Measurements from ENCODE around the gene SMIM20.
A peak's percentile ranks its signal among the peaks of the same experiment; 100 is the strongest.

SMIM20 gene

DNA sequence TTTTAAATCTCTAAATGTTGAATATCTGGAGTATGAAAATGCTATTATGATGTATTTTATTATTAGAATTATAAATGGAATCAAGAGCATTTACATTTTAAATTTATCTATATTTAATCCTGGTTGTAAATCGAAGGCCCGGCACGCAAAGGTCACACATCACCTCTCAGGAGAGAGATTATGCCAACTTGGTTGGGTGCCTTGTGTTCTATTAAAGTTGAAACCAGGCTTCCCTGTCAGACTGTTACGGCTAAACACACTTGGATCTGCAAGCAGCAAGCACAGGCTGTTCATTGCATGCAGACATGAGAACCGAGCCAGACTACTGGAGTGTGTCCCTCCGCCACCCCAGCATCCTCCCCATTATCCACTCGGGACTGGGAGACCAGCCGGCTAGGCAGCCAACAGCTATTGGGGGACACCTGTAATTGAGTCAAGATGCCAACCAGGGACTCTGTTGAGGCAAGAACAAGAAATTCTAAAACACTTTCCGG, 34.9 kb upstream of the SMIM20 start:
- no peak overlapping the region for H3K27ac ChIP-seq (ENCODE audit: low read depth, low read length)
- no peaks in the 10 kb centered on the region for H3K36me3 ChIP-seq (ENCODE audit: control insufficient read depth, insufficient read depth, low read length)
- H3K4me3 ChIP-seq (ENCODE audit: low read depth, low read length), result no peak overlapping the region
- no peak overlapping the region for H3K9ac ChIP-seq (ENCODE audit: low read depth, low read length)
- H3K27me3 ChIP-seq (ENCODE audit: control insufficient read depth, insufficient read depth, low read length), result no peaks in the 10 kb centered on the region
- H3K9me3 ChIP-seq (ENCODE audit: control insufficient read depth, insufficient read depth, low read length), result no peaks in the 10 kb centered on the region
- H3K4me1 ChIP-seq (ENCODE audit: control insufficient read depth, insufficient read depth, low read length), result no peaks in the 10 kb centered on the region

DNA sequence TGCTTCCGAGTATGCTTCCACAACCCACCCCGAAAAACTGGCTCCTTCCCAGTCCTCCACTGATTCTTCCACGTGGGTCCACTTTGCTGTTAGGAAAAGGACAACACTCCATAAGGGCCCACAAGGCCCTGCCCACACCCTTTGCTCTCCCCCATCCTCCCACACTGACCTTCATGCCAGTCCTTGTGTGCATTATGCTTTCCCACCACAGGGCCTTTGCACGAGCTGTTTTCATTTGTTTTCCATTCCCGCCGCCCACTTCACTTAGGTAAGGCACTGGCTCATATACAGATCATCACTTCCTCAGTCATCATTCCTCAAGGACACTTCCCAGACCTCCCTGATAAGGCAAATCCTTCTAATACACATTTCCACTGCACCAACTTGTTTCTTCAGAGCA, 34.4 kb upstream of the SMIM20 start:
- H3K27me3 ChIP-seq (ENCODE audit: control insufficient read depth, insufficient read depth, low read length), result no peaks in the 10 kb centered on the region
- H3K9me3 ChIP-seq (ENCODE audit: control insufficient read depth, insufficient read depth, low read length), result no peaks in the 10 kb centered on the region
- no peaks in the 10 kb centered on the region for H3K36me3 ChIP-seq (ENCODE audit: control insufficient read depth, insufficient read depth, low read length)
- H3K4me1 ChIP-seq (ENCODE audit: control insufficient read depth, insufficient read depth, low read length), result no peaks in the 10 kb centered on the region
- H3K27ac ChIP-seq (ENCODE audit: low read depth, low read length), result no peak overlapping the region
- H3K9ac ChIP-seq (ENCODE audit: low read depth, low read length), result no peak overlapping the region
- no peak overlapping the region for H3K4me3 ChIP-seq (ENCODE audit: low read depth, low read length)

DNA sequence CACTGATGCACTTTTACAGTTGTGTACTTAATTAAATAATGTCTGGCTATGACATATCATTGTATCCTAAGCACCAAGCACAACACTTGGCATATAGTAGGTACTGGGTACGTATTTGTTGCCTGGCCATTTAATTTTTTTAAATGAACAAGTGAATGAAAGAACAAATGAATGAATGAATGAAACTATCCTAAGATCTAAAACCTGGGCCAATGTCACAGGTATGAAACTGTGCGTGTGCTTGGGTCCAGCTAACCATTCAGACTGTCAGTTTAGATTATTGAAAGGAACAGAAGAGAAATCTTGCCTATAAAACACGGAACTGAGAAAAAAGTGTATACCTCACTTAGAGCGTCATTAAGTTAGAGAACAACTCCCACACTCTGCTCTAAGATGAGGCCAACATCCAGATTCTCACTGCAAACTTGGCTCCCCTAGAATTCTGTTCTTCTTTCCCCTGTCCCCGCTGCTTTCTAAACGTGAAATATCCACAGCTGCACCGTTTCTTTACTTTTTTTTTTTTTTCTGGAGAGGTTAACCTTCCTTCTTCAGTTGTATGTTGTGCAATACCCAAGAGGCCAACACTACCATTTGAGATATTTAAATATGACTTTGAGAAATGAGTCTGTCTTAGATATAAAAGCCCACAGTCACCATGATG, 33.9 kb upstream of the SMIM20 start:
- H3K27me3 ChIP-seq (ENCODE audit: control insufficient read depth, insufficient read depth, low read length), result no peaks in the 10 kb centered on the region
- no peak overlapping the region for H3K4me3 ChIP-seq (ENCODE audit: low read depth, low read length)
- no peaks in the 10 kb centered on the region for H3K9me3 ChIP-seq (ENCODE audit: control insufficient read depth, insufficient read depth, low read length)
- H3K36me3 ChIP-seq (ENCODE audit: control insufficient read depth, insufficient read depth, low read length), result no peaks in the 10 kb centered on the region
- no peaks in the 10 kb centered on the region for H3K4me1 ChIP-seq (ENCODE audit: control insufficient read depth, insufficient read depth, low read length)
- H3K9ac ChIP-seq (ENCODE audit: low read depth, low read length), result no peak overlapping the region
- H3K27ac ChIP-seq (ENCODE audit: low read depth, low read length), result no peak overlapping the region

DNA sequence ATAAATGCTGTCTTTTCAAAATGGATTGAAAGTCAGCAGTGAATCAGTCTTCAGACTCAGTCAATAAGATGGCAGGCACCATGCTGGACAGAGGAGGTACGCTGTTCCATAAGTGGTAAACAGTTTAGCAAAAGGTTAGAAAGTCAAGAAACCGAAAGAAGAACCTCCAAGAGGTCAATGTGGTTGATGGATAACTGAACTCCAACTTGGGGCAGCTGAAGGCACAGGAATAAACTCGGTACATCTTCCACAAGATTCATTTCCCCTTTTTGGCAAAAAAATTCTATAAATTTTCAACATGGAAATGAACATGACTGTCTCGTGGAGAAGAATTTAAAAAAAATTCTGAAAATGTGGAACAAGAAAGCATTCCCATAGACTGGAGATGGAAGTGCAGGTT, 32.8 kb upstream of the SMIM20 start:
- no peak overlapping the region for H3K4me3 ChIP-seq (ENCODE audit: low read depth, low read length)
- no peaks in the 10 kb centered on the region for H3K36me3 ChIP-seq (ENCODE audit: control insufficient read depth, insufficient read depth, low read length)
- no peaks in the 10 kb centered on the region for H3K27me3 ChIP-seq (ENCODE audit: control insufficient read depth, insufficient read depth, low read length)
- no peaks in the 10 kb centered on the region for H3K4me1 ChIP-seq (ENCODE audit: control insufficient read depth, insufficient read depth, low read length)
- no peak overlapping the region for H3K9ac ChIP-seq (ENCODE audit: low read depth, low read length)
- no peaks in the 10 kb centered on the region for H3K9me3 ChIP-seq (ENCODE audit: control insufficient read depth, insufficient read depth, low read length)
- no peak overlapping the region for H3K27ac ChIP-seq (ENCODE audit: low read depth, low read length)

DNA sequence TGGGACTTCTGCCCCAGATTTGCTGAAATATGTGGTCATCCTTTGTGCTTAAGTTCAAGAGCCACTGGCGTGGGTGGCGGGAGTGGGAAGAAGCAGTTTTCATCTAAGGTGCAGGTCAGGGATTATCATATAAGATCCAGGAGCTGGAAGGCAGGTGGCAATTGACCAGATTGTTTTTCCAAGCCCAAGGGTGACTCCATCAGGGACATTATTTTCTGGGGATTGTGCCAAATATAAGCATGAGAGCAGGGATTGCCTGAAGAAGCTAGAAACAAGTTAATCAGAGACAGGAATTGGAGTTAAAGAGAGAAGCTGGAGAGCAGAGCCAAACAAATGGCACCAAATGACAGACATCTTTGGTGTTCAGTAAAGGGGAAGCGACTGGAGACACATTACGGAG, 31.8 kb upstream of the SMIM20 start:
- no peak overlapping the region for H3K27ac ChIP-seq (ENCODE audit: low read depth, low read length)
- H3K4me1 ChIP-seq (ENCODE audit: control insufficient read depth, insufficient read depth, low read length), result no peaks in the 10 kb centered on the region
- H3K27me3 ChIP-seq (ENCODE audit: control insufficient read depth, insufficient read depth, low read length), result no peaks in the 10 kb centered on the region
- H3K4me3 ChIP-seq (ENCODE audit: low read depth, low read length), result no peak overlapping the region
- no peaks in the 10 kb centered on the region for H3K9me3 ChIP-seq (ENCODE audit: control insufficient read depth, insufficient read depth, low read length)
- H3K36me3 ChIP-seq (ENCODE audit: control insufficient read depth, insufficient read depth, low read length), result no peaks in the 10 kb centered on the region
- H3K9ac ChIP-seq (ENCODE audit: low read depth, low read length), result no peak overlapping the region

DNA sequence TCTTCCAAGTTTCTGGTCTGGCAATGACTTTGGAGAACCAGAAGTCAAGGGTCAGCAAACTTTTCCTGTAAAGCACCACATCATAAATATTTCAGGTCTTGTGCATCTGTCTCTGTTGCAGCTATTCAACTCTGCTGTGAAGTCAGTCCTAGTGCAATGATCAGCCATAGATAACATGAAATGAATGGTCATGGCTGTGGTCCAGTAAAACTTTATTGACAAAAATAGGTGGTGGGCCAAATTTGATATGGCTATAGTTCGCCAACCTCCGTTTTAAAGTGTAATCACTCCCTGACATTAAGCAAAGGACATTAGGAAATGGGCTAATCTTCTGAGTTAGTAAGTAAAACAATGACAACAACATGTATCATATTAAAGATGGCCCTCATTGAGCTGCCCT, 30.5 kb upstream of the SMIM20 start:
- H3K4me1 ChIP-seq (ENCODE audit: control insufficient read depth, insufficient read depth, low read length), result no peaks in the 10 kb centered on the region
- no peaks in the 10 kb centered on the region for H3K36me3 ChIP-seq (ENCODE audit: control insufficient read depth, insufficient read depth, low read length)
- no peaks in the 10 kb centered on the region for H3K9me3 ChIP-seq (ENCODE audit: control insufficient read depth, insufficient read depth, low read length)
- H3K27ac ChIP-seq (ENCODE audit: low read depth, low read length), result no peak overlapping the region
- H3K9ac ChIP-seq (ENCODE audit: low read depth, low read length), result no peak overlapping the region
- no peaks in the 10 kb centered on the region for H3K27me3 ChIP-seq (ENCODE audit: control insufficient read depth, insufficient read depth, low read length)
- no peak overlapping the region for H3K4me3 ChIP-seq (ENCODE audit: low read depth, low read length)

DNA sequence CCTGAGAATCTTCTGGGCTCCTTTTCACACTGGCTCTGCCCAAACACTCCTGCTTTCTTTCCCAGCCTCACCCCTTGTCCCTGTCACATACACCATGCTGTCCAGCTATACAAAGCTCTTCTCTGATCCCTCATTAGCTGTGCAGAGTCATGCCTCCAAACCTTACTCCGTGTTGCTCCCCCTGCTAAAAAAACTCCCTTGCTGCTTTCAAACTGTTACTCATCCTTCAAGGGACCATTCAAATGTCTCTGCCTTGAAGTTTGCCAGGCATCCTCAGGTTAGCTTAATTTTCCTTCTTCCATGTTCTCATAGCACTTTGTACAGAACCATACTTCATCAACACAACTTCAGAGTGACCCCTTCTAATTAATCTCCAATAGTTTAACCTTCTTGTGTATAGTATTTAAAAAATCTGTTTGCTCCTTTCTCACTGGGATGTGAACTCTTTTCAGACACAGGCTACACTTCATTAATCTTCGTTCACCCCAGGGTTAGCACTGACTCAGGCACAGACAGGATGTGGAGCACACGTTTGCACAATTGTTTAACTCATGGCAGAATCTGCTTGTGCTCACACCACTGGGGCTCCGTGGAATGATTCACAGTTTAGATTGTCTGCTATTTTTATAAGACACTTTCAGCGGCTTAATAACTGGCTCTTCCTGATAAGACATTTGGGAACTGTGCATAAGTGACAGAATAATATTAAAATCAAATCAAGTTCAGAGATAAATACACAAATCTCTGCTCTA, 29.8 kb upstream of the SMIM20 start:
- no peaks in the 10 kb centered on the region for H3K9me3 ChIP-seq (ENCODE audit: control insufficient read depth, insufficient read depth, low read length)
- H3K9ac ChIP-seq (ENCODE audit: low read depth, low read length), result no peak overlapping the region
- H3K4me1 ChIP-seq (ENCODE audit: control insufficient read depth, insufficient read depth, low read length), result no peaks in the 10 kb centered on the region
- H3K4me3 ChIP-seq (ENCODE audit: low read depth, low read length), result no peak overlapping the region
- no peak overlapping the region for H3K27ac ChIP-seq (ENCODE audit: low read depth, low read length)
- no peaks in the 10 kb centered on the region for H3K36me3 ChIP-seq (ENCODE audit: control insufficient read depth, insufficient read depth, low read length)
- H3K27me3 ChIP-seq (ENCODE audit: control insufficient read depth, insufficient read depth, low read length), result no peaks in the 10 kb centered on the region

DNA sequence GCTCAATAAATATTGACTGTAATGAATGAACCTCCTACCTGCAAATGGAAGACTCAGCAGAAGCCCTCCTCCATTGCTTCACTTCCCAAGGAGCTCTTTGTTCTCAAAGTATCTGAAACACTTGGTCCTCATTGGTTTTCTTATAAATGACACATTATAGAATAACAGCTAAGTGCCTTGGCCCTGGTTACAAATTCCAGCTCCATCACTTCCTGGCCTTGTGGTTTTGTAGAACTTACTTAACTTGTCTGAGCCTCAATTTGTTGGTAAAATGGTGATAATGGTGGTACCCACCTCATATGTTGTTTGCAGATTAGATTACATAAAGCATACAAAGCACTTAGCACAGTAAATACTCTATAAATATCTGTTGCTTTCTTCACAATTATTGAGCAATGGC, 25.2 kb upstream of the SMIM20 start:
- no peak overlapping the region for H3K4me3 ChIP-seq (ENCODE audit: low read depth, low read length)
- peaks cover 22% of the 10 kb centered on the region for H3K4me1 ChIP-seq (ENCODE audit: control insufficient read depth, insufficient read depth, low read length)
- no peaks in the 10 kb centered on the region for H3K27me3 ChIP-seq (ENCODE audit: control insufficient read depth, insufficient read depth, low read length)
- H3K36me3 ChIP-seq (ENCODE audit: control insufficient read depth, insufficient read depth, low read length), result no peaks in the 10 kb centered on the region
- H3K9me3 ChIP-seq (ENCODE audit: control insufficient read depth, insufficient read depth, low read length), result no peaks in the 10 kb centered on the region
- H3K27ac ChIP-seq (ENCODE audit: low read depth, low read length), result no peak overlapping the region
- H3K9ac ChIP-seq (ENCODE audit: low read depth, low read length), result no peak overlapping the region

DNA sequence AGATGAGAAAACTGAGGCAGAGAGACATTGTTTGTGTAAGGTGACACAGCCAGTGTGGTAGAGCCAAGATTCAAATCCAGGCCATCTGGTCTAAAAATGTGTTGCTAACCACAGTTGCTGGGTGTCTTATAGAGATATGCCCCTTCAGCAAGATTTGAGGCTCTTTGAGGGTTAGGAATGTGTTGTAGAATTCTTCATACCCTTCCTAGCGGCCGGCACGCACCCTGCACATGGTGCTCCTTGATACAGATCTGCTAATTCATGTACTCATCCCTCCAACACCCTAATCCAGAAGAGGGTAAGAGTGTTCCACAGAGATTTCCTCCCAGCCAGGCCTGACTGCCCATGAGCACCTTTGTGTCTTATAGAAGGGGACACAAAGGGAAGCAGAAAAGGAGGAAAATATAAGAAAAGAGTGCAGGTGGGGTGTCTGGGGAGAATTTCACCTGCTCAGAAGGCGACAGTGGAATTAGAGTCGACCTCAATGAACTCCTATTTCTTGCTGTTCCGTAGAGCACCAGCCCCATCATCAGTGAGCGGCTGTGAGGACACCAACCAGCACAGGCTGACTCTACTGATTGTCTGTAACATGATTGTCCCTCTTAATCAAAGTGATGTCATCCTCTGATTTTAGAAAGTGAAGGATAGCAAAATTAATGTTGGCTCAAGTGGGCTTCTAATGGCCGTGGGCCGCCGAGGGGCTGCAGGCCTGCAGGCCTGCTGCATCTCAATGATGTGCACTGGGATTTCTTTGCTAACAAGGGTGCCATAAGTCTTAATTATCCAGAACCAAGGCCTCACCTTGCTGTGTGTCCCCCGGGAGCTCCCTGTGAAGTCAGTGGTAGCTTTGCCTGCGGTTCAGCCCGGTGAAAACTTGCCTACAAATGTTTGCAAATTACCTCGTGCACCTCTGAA, 24.2 kb upstream of the SMIM20 start:
- Histone ChIP-seq H3K9ac (ENCODE audit: low read depth, low read length) (no peak overlapping the region), H3K4me1 (ENCODE audit: control insufficient read depth, insufficient read depth, low read length) (peaks cover 22% of the 10 kb centered on the region), H3K36me3 (ENCODE audit: control insufficient read depth, insufficient read depth, low read length) (no peaks in the 10 kb centered on the region), H3K4me3 (ENCODE audit: low read depth, low read length) (no peak overlapping the region), H3K27me3 (ENCODE audit: control insufficient read depth, insufficient read depth, low read length) (no peaks in the 10 kb centered on the region), H3K9me3 (ENCODE audit: control insufficient read depth, insufficient read depth, low read length) (no peaks in the 10 kb centered on the region), H3K27ac (ENCODE audit: low read depth, low read length) (no peak overlapping the region)

DNA sequence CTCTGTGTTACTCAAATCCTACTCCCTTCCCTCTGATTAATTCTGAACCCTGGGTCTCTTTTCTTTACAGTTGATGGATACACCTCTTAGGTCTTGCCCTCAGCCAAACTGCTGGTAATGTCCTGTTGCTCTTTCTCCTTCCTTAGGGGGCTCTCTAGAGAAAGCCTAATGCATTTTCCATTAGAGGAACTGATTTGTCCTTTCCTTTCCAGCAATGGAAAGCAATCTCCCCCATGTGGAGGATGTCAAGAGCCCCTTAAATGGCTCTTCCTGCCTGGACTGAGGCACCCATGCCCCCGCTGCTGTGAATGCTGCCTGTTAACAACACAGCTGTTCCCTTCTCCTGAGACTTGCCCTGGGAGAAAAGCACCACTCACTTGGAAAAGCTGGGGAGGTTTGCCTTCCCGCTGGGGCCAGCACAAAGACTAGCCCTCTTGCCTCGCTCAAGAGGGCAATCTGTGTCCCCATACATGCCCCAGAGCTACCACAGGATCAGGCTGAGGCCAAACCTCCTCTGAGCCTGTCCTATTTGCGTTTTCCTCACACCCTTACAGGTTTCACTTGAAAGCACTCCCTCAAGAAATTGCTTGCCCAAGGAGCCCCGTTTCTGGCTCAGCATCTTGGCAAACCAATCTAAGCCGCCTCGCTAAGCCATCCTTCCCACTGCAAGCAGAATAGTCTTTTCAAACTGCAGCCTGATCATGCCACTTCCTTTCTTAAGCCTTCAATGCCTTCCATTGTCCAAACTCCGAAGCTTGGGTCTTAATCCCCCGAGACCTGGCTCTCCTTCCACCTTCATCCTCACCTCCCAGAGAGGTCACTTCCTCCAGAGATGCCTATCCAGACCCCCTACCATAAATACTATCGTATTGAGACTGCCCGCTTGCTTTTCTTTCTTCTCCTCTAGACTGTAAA, 23.2 kb upstream of the SMIM20 start:
- Histone ChIP-seq H3K9ac (ENCODE audit: low read depth, low read length) (no peak overlapping the region), H3K9me3 (ENCODE audit: control insufficient read depth, insufficient read depth, low read length) (no peaks in the 10 kb centered on the region), H3K4me3 (ENCODE audit: low read depth, low read length) (no peak overlapping the region), H3K27ac (ENCODE audit: low read depth, low read length) (peak overlapping the region; percentile 65), H3K36me3 (ENCODE audit: control insufficient read depth, insufficient read depth, low read length) (no peaks in the 10 kb centered on the region), H3K4me1 (ENCODE audit: control insufficient read depth, insufficient read depth, low read length) (peaks cover 22% of the 10 kb centered on the region), H3K27me3 (ENCODE audit: control insufficient read depth, insufficient read depth, low read length) (no peaks in the 10 kb centered on the region)
